GM21717 (cell line): ENCODE measurements around the gene UBE2G1.
"Not testable (repeated sequence)": the region's sequence is repeated elsewhere in the genome, so short reads cannot be mapped to it uniquely, and the experiment has no call there.

Experiments
- ATAC-seq: cut with Tn5 transposase; IDR thresholded peaks from one replicate; pipeline ENCODE4 v1.9.1; 2021; ENCODE audit warnings: mild to moderate bottlenecking, moderate library complexity; ENCODE audit not compliant: unreplicated experiment

Gene UBE2G1

DNA sequence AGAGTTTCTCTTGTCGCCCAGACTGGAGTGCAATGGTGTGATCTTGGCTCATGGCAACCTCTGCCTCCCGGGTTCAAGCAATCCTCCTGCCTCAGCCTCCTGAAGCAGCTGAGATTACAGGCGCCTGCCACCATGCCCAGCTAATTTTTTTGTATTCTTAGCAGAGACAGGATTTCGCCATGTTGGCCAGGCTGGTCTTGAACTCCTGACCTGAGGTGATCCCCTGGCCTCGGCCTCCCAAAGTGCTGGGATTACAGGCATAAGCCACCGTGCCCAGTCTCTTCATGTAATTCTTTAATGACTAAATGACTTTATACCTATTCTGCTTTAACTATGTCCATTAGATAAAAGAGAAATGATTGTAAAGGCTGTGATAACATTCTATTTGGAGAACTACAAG, 111.2 kb downstream of the UBE2G1 start:
- not testable (repeated sequence) for ATAC-seq

DNA sequence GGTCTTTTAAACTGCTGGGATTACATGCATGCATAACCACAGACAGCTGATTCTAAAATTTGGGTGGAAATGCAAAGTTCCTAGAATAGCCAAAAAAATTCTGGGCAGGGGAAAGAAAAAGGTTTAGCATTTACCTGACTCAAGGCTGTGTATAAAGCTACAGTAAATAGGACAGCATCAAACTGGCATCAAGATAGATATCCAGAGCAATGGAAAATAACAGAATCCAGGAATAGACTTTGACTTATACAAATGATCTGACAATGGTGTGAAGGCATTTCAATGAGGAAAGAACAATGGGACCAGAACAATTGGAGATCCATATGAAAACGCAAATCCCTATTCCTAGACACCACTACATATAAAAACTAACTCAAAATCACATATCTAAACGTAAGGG, 115.6 kb downstream of the UBE2G1 start:
- ATAC-seq, result no peak

DNA sequence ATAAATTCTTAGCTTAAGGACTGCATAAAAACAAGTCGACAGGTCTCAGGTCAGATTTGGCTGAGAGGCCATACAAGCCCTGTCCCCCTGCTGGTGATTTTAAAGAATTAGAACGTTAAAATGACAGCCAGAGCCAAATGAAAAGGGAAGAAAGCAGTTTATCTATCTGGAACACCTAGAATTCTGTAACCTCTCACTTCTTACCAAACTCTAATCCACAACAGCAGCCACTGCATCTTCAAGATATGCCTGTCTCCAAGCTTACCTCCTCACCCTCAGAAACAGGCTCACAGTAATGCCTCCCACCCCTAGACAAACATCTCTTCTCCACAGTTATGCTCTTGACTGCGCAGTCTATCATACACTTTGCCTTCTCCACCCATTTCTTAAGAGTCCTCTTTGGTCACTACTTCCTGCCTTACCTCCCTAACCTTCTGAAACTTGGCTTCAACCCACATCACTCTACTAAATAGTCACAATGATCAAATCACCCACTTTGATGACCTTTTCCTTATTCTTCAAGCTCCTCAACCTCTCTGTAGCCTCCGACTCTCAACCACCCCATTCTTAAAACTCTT, 116.9 kb downstream of the UBE2G1 start:
- no peak for ATAC-seq

DNA sequence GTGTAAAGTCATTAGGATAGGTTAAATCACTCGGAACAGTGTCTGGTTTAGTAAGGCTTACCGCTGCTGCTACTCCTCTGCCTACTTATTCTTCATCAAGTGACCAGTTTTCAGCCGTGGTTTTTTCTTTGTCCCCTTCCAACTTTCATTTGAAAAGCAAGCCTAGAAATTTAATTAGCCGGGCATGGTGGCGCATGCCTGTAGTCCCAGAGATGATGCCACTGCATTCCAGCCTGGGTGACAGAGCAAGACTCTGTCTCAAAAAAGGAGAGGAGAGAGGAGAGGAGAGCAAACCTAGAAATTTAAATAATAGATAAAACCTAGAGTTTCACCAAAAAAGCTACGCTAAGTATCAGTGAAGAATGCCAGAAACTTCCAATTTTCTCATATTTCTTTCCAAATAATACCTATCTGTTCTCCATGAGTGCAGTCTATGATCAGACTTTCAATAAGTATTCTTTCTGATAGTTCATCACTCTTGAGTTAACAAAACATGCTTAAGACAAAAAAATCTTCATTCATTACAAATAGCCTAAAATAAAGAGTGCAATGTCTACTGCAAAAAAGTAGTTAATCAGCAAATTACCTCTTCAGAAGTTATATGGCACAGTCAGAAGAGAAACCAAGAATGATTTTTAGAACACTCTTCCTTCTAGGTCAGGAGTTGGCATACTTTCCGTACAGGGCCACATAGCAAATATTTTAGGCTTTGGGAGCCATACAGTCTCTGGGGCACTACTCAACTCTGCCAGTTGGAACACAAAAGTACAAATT, 117.8 kb downstream of the UBE2G1 start:
- ATAC-seq, result no peak

DNA sequence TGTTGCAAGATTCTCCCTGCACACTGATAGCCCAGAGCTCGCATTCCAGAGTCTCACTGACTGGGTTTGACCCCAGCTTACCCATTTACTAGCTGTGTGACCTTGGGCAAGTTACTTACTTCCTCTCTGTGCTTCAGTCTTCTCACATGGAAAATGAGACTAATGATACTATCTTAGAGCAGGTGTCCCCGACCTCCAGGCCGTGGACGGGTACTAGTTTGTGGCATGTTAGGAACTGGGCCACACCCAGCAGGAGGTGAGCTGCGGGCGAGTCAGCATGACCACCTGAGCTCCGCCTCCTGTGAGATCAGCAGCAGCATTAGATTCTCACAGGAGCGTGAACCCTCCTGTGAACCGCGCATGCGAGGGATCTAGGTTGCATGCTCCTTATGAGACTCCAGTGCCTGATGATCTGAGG, 118.5 kb downstream of the UBE2G1 start:
- no peak for ATAC-seq

DNA sequence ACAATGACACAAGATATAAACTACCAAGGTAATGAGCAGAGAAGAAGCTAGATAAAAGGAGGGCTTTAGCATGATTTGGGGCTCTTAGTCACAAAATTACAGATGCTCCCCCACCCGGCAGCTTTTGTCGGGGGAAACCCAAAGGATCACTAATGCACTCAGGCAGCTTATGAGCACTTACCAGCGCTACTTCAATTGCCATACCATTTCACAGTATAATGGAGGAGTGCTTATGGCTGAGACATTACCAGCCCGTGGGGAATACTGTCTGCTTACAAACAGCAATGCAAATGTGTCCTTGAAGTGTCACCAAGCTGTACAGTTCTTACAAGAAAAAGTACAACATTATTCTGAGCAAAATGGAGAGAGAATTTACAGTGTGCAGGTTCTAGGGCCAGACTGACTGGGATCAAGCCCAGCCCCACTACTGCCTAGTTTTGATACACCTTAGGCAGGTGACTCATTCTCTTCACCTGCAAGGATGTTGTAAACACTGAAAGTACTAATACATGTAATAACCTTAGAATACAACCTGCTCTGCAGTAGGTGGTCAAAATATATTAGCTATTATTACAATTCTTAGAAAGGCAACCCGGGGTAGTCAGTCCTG, 119.0 kb downstream of the UBE2G1 start:
- ATAC-seq, result no peak

DNA sequence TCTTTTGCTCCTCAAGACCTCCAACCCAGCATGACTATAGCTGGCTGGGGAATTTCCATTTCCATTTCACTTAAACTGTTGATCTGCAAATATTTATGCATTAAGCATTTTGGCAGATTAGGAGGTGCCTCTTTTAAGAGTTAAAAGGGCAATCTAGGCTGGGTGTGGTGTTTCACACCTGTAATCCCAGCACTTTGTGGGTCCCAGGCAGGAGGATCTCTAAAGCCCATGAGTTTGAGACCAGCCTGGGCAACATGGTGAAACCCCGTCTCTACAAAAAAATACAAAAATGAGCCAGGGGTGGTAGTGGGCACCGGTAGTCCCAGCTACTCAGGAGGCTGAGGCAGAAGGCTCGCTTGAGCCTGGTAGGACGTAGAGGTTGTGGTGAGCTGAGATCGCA, 119.8 kb downstream of the UBE2G1 start:
- ATAC-seq, result no peak

DNA sequence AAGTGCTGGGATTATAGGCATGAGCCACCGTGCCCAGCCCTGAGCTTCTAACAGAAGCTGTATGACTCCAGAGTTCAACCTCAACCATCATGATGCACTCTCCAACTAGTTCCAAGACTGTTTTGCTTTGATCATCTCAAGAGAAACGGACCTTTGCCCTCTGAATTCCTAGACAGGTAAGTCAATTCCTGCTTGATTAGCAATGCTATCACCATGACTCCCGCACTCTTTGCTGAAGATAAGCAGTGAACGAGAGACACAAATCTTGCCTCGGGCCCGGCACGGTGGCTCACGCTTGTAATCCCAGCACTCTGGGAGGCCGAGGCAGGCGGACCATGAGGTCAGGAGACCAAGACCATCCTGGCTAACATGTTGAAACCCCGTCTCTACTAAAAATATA, 124.9 kb downstream of the UBE2G1 start:
- no peak for ATAC-seq

DNA sequence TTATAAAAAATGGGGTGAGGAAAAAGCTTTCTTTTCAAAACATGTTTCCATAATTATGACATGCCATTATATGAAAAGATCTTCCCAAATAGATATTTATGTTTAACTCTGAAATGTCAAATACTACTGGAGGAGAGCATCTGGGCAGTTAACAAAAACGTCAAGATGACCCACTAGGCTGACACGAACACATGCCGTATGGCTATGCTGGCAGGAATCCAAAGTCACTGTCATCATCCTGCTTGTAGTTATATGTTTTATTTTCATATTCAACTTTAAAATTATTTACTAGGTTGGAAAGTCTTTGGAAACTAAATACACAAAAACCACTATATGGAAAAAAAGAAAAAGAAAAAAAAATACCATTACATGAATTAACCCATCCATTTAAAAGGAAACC, 130.0 kb downstream of the UBE2G1 start:
- no peak for ATAC-seq

DNA sequence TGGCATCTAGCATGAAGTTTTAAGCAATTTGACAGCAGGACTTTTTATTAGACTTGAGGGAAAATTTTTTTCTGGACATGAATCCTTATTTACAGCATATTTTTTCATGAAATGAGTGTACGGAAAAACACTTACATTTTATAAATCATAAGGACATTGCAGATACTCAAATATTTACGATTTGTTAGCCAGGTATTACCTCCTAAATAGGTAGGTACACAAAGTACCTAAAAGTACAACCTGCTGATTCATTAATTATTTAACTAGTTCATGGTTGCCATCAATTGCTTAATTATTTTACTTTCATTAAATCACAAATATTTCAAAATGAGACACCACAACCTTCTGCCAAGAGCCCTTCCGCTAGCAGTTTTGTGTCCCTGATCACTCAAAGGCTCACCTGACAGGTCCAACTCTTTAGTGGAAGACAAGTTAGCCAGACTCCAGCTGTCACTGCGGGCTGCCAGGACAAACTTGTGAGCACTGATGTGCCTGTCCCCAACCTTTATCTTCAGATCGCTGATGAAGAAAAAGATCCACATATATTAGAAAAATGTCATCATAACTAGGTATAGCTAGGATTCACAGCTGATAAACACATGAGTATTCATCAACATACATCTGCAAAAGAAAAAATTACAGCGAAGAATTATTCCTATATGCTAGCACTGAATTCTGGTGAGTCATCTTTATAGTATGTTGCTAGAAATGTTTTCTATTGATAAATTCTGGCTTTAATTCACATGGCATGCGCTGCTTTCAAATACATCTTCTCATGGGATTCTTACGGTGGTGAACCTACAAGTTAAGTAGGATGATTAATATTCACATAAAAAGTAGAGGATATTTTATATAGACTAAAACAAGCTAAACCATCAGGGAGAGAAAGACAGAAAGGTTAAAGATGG, 130.8 kb downstream of the UBE2G1 start:
- ATAC-seq, result no peak

DNA sequence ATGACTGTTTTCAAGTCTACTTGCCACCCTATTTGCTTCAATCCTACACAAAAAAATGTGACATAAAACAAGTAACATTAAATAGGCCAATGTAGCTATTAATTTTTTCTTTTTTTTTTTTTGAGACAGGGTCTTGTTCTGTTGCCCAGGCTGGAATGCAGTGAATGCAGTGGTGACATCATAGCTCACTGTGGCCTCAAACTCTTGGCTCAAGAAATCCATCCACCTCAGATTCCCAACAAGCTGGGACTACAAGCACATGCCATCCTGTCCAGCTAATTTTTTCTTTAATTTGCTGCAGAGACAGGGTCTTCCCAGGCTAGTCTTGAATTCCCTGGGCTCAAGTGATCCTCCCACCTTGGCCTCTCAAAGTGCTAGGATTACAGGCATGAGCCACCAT, 132.1 kb downstream of the UBE2G1 start:
- no peak for ATAC-seq

DNA sequence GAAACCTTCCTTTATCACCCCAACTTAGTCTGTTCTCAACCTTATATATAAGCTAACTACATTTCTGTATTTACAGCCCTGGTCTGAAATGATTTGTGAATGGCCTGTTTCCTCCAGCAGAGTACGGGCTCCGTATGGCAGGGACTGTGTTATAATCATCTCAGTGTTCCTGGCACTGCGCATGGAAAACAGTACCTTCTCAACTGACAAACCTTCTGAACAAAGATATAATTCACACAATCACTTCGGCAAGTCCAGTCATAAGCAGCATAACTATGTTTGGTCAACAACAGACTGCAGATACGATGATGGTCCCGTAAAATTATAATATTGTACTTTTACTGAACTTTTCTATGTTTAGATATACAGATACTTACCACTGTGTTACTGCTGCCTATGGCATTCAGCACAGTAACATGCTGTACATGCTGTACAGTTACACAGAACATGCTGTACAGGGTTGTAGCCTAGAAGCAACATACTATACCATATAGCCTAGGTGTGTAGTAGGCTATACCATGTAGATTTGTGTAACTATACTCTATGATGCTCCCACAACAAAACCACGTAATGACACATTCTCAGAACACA, 132.7 kb downstream of the UBE2G1 start:
- ATAC-seq, result no peak

DNA sequence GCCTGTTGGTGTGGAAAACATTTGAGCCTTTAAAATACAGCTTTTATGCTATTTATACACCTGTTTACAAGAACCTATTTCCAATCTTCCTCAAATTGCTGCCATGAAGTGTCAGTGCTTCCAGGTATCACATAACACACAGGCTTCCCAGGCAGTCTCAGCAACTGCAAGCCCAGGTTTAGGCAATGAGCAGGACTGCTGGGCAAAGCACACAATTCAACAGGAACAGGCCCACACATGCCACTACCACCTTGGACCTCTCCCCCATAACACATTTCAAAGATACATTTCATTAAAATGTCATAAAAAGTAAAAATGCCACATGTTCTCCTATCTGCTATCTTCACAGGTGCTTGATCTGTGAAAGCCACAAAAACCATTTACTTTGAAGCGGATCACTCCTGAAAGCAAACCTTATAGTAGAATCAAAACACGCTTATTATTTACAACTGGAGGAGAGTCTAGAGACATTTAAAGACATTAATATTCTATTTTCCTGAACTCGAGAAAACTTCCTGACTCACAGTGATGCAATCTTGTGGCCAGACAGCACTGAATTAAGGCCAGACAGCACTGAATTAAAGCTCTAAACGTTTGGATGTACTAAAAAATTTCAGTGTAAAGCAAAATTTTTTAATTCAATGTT, 134.2 kb downstream of the UBE2G1 start:
- no peak for ATAC-seq

DNA sequence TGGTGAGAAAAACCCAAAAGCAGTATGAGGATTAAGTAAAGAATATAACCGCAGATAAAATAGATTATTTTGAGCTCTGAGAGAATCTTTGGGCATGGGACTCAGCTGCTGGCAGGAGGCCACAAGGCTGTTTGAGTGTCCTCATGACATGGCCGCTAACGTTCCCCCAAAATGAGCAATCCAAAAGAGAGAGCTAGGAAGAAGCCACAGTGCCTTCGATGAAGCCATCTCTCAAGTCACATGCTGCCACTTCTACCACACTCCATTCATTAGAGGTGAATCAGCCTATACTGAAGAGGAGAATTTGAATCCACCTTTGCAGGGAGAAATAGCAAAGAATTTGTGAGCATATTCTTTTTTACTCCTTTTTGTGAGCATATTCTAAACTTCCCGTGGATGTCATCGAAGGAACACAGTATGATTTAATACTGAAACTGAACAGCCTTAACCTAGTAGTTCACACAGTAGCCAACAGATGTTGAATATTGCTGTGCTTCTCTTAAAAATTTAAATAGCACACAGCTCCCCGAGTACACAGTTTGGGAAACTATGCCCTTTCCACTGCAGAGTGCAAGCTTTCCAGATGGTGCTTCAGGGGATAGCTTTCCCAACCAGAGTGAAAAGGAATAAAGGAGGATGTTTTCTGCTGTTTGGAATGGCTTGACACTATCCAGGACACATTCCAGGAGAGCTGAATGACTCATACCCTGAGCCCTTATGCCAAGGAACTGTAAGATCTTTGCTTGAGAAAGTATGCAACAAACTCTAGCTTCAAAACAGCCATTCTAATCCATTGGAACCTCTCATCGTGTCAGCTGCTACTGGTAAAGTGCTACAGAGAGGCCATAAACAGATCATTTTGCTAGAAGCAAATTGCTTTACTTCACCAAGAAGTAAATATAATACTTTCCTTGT, 136.6 kb downstream of the UBE2G1 start:
- ATAC-seq, result no peak

DNA sequence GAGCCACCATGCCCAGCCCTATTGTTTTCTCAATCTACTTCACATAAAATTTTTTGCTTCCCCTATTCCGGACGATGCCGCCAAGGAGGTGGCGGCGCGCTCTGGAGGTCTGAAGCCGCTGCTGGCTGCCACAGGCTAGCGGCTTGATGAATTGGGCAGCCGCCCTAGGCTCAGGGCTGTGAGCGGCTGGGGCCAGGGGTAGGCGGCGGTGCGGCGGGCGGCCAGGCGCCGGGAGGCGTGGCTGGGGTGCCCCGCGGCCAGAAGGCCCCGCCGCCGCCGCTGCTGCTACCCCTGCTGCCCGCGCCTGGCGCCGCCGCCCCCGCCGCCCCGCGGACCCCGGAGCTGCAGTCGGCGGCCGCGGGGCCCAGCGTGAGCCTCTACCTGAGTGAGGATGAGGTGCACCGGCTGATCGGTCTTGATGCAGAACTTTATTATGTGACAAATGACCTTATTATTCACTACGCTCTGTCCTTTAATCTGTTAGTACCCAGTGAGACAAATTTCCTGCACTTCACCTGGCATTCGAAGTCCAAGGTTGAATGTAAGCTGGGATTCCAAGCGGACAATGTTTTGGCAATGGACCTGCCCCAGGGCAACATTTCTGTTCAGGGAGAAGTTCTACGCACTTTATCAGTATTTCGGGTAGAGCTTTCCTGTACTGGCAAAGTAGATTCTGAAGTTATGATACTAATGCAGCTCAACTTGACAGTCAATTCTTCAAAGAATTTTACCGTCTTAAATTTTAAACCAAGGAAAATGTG, 144.4 kb downstream of the UBE2G1 start:
- no peak for ATAC-seq

DNA sequence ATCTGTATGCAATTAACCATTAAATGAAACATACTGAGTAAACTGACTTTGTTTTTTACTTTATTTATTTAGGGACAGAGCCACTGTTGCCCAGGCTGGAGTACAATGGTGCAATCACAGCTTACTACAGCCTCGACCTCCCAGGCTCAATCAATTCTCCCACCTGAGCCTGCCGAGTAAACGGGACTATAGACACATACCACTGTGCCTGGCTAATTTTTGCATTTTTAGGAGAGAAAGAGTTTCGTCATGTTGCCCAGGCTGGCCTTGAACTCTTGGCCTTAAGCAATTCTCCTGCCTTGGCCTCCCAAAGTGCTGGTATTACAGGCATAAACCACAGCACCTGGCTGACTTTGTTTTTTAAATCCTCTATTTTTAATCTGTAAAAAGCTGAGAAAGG, 145.3 kb downstream of the UBE2G1 start:
- ATAC-seq, result no peak

DNA sequence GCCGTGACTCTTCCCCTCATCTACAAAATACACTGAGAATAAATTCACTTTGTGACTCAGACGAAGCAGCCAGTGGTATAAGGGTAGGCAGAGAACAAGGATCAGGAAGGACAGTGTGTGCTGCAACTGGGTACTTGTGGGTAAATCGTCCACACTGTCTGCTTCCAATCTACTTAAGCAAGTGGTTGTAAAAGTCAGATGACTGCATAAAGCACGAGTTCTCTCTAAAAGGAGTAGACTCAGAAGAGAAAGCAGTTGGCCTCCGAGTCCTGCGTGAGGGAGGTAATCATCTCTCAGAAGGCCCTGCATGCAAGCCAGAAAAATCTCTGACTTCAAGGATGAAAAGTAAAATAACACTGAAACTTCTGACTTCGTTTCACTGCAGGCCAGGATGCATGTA, 145.8 kb downstream of the UBE2G1 start:
- ATAC-seq, result no peak
